HCT116 (cell line): ENCODE data around the gene COBL. TPM values are rescaled to one million over a fixed set of nuclear protein-coding genes. Genes with fewer than 3 reads are reported as not detected.
"Not testable (repeated sequence)": the region's sequence is repeated elsewhere in the genome, so short reads cannot be mapped to it uniquely, and the experiment has no call there.

ENCODE experiments used
- ATAC-seq: fragments of 200-7000 bp; cut with Tn5 transposase; 2 replicates; pipeline ENCODE4 v1.9.1; 2020; ENCODE audit warnings: mild to moderate bottlenecking, moderate library complexity
- BruUV-seq: library from RNA; stranded (reverse); fragments of 400-500 nt; replicated peaks from 2 replicates; lab custom pipeline; 2021; lab: Mats Ljungman, UMichigan
- CTCF ChIA-PET: fragments of 300-600 bp; sonication (Branson Sonifier 250); formaldehyde crosslinking; loops from one replicate; lab custom pipeline; 2021; ENCODE audit warnings: antibody characterized with exemption; lab: Charles Lee
- POLR2A ChIA-PET: fragments of 300-600, 350-600 bp; sonication (Branson Sonifier 250); formaldehyde crosslinking; loops from one replicate; lab custom pipeline; 2021; ENCODE audit warnings: antibody characterized with exemption; lab: Charles Lee
- RAD21 ChIA-PET, 2 experiments: fragments of 300-600 bp; sonication (Branson Sonifier 250); formaldehyde crosslinking; loops; one replicate each; lab custom pipeline; 2023; ENCODE audit warnings: low total read pairs in 2 of 2; ENCODE audit not compliant: uncharacterized antibody in 2 of 2, unreplicated experiment in 2 of 2, low non-redundant PET in 1 of 2; lab: Charles Lee
- DNase-seq: peaks from one replicate; pipeline ENCODE4 v3.0.0-alpha.2; 2010; ENCODE audit warnings: low read depth, low spot score
- H2AFZ ChIP-seq: fragments of 200-600 bp; shearing (Covaris generic), sonication (generic); 2 replicates; pipeline ENCODE4 v1.6.1; 2017; ENCODE audit warnings: low read depth, mixed run types, mixed read lengths, antibody characterized with exemption, low read length; ENCODE audit not compliant: poor library complexity, severe bottlenecking
- H3K27ac ChIP-seq: 2 replicates; pipeline ENCODE4 v1.5.1; 2012; ENCODE audit warnings: low read depth, low read length
- H3K27me3 ChIP-seq: fragments of 200-600 bp; sonication (generic); 2 replicates; pipeline ENCODE4 v1.6.1; 2016; ENCODE audit warnings: mixed run types, low read length, mixed read lengths; ENCODE audit not compliant: insufficient read depth
- H3K36me3 ChIP-seq, 2 experiments: fragments of 200-500 bp in 1 of 2; fragments of 200-600 bp in 1 of 2; sonication (Bioruptor generic) in 1 of 2; sonication (generic) in 1 of 2; 2 replicates each; pipeline versions ENCODE4 v1.5.1 to v1.6.1; 2014 to 2016; ENCODE audit warnings: low read length in 2 of 2, inconsistent platforms in 1 of 2, mixed read lengths in 1 of 2, mixed run types in 1 of 2; ENCODE audit not compliant: insufficient read depth in 2 of 2, control insufficient read depth in 1 of 2
- H3K4me1 ChIP-seq, 2 experiments: fragments of 200-600 bp in 1 of 2; sonication (generic) in 1 of 2; 2 replicates each; pipeline versions ENCODE4 v1.5.1 to v1.6.1; 2012 to 2017; ENCODE audit warnings: low read length in 2 of 2, inconsistent platforms in 1 of 2, mild to moderate bottlenecking in 1 of 2, mixed read lengths in 1 of 2, mixed run types in 1 of 2, moderate library complexity in 1 of 2; ENCODE audit not compliant: insufficient read depth in 2 of 2, control insufficient read depth in 1 of 2
- H3K4me2 ChIP-seq: fragments of 200-600 bp; sonication (generic); 2 replicates; pipeline ENCODE4 v1.6.1; 2017; ENCODE audit warnings: mixed run types, low read length, mixed read lengths
- H3K4me3 ChIP-seq, 2 experiments: fragments of 200-600 bp in 1 of 2; sonication (generic) in 1 of 2; replicated peaks in 1 of 2; 2 replicates each; pipeline ENCODE4 v1.5.1; 2011 to 2016; ENCODE audit warnings: low read length in 2 of 2, control low read depth in 1 of 2, low read depth in 1 of 2, mild to moderate bottlenecking in 1 of 2, mixed read lengths in 1 of 2, mixed run types in 1 of 2
- H3K79me2 ChIP-seq: fragments of 200-600 bp; sonication (generic); 2 replicates; pipeline ENCODE4 v1.6.1; 2017; ENCODE audit warnings: mild to moderate bottlenecking, mixed run types, low read length, moderate library complexity, mixed read lengths; ENCODE audit not compliant: insufficient read depth
- H3K9ac ChIP-seq: fragments of 200-600 bp; sonication (generic); 2 replicates; pipeline ENCODE4 v1.6.1; 2016; ENCODE audit warnings: low read length, mixed read lengths
- H3K9me2 ChIP-seq: fragments of 200-600 bp; sonication (generic), shearing (Covaris generic); 2 replicates; pipeline ENCODE4 v1.6.1; 2017; ENCODE audit warnings: mixed run types, mild to moderate bottlenecking, moderate library complexity; ENCODE audit not compliant: insufficient read depth
- H3K9me3 ChIP-seq, 2 experiments: fragments of 200-500 bp in 1 of 2; fragments of 200-600 bp in 1 of 2; sonication (Bioruptor generic) in 1 of 2; sonication (generic) in 1 of 2; 2 replicates each; pipeline ENCODE4 v1.6.1; 2014 to 2017; ENCODE audit warnings: low read length in 2 of 2, mixed read lengths in 2 of 2, inconsistent platforms in 1 of 2, low read depth in 1 of 2, mild to moderate bottlenecking in 1 of 2, mixed run types in 1 of 2, moderate library complexity in 1 of 2; ENCODE audit not compliant: control insufficient read depth in 1 of 2, insufficient read depth in 1 of 2
- H4K20me1 ChIP-seq: fragments of 200-600 bp; sonication (generic), shearing (Covaris generic); 2 replicates; pipeline ENCODE4 v1.6.1; 2017; ENCODE audit warnings: mixed run types, mild to moderate bottlenecking, moderate library complexity; ENCODE audit not compliant: insufficient read depth
- ATF3 ChIP-seq: IDR thresholded peaks from 2 replicates; pipeline ENCODE4 v1.6.1; 2012
- CBX3 ChIP-seq: IDR thresholded peaks from 2 replicates; pipeline ENCODE4 v1.6.1; 2012; ENCODE audit warnings: low read depth
- CEBPB ChIP-seq: IDR thresholded peaks from 2 replicates; pipeline ENCODE4 v1.6.1; 2012; ENCODE audit warnings: low read depth
- CTCF ChIP-seq, 3 experiments: fragments of 200-600 bp in 1 of 3; sonication (generic) in 1 of 3; IDR thresholded peaks in 2 of 3; conservative IDR thresholded peaks in 1 of 3; 2 replicates each; pipeline ENCODE4 v1.5.1; 2012 to 2017; ENCODE audit warnings: low read depth in 2 of 3, low read length in 2 of 3, antibody characterized with exemption in 1 of 3, borderline replicate concordance in 1 of 3, control low read depth in 1 of 3, mild to moderate bottlenecking in 1 of 3, mixed read lengths in 1 of 3, mixed run types in 1 of 3, moderate library complexity in 1 of 3; ENCODE audit not compliant: insufficient read depth in 1 of 3
- ELF1 ChIP-seq: IDR thresholded peaks from 2 replicates; pipeline ENCODE4 v1.6.1; 2012; ENCODE audit warnings: low read depth, borderline replicate concordance
- EZH2 ChIP-seq: fragments of 200-600 bp; sonication (generic); IDR thresholded peaks from 2 replicates; pipeline ENCODE4 v1.6.1; 2017; ENCODE audit warnings: antibody characterized with exemption, mixed run types
- JUND ChIP-seq: IDR thresholded peaks from 2 replicates; pipeline ENCODE4 v1.6.1; 2012
- RAD21 ChIP-seq: IDR thresholded peaks from 2 replicates; pipeline ENCODE4 v1.6.1; 2012; ENCODE audit warnings: low read depth, mild to moderate bottlenecking
- SP1 ChIP-seq: IDR thresholded peaks from 2 replicates; pipeline ENCODE4 v1.6.1; 2012; ENCODE audit warnings: low read depth
- ZNF274 ChIP-seq: fragments of 200-500 bp; sonication (Bioruptor generic); IDR thresholded peaks from 2 replicates; pipeline ENCODE4 v1.6.1; 2014; ENCODE audit warnings: mild to moderate bottlenecking, low read depth, low read length, inconsistent platforms
- intact Hi-C: fragments of 100-400 bp; cut with micrococcal nuclease; formaldehyde crosslinking; loops from 2 replicates; pipeline ENCODE4 v1.10.0; 2022
- total RNA-seq: library from RNA; stranded (reverse); gene quantifications from one replicate; pipeline ENCODE4 v1.2.1, GENCODE V29; 2021; ENCODE audit not compliant: unreplicated experiment

Gene COBL
- total RNA-seq, 1 experiment from 2014 or later: 19.3 TPM

GRCh38 chr7:51000956-51001355 lies 315.7 kb downstream of the COBL start:
- Histone ChIP-seq H3K27me3 (no peaks in the 10 kb centered on the region), H4K20me1 (no peaks in the 10 kb centered on the region), H3K9ac (no peak overlapping the region), H3K4me1 (no peaks in the 10 kb centered on the region), H3K36me3 (no peaks in the 10 kb centered on the region), H3K79me2 (no peaks in the 10 kb centered on the region), H3K4me2 (no peak overlapping the region), H3K9me2 (no peaks in the 10 kb centered on the region), H3K27ac (no peak overlapping the region), H3K9me3 (no peaks in the 10 kb centered on the region), H2AFZ (no peak overlapping the region), H3K4me3 (no peak overlapping the region)
- DNase-seq (no peak), ATAC-seq (peak; percentile 59; the same call in 1 of the 2 replicates)
- intact Hi-C loops: loop anchor here (5.0 kb wide), 1 partner anchor 304 kb away; no protein-coding TSS in a partner anchor
- RAD21 ChIA-PET: no interaction called here
- POLR2A ChIA-PET: no interaction called here
- no TSS peak for BruUV-seq
- no peak for TF ChIP-seq JUND
- no peak for TF ChIP-seq SP1
- peak in 2 of 3 experiments; percentile 6 to 22; a peak in 1 of 6 replicates for TF ChIP-seq CTCF (IDR thresholded peaks at IDR 0.05 in 2 of 3, conservative IDR thresholded peaks at IDR 0.05 in 1 of 3; ENCODE audit: borderline replicate concordance in 1 of 3, insufficient read depth in 1 of 3, low read depth in 2 of 3, low read length in 2 of 3)
- TF ChIP-seq RAD21: peak; percentile 27; the same call in 1 of the 2 replicates
- TF ChIP-seq CEBPB: no peak
- CTCF ChIA-PET: no interaction called here

- TF ChIP-seq ZNF274 (no peak), ELF1 (no peak), CBX3 (no peak), RAD21 (no peak), EZH2 (no peak), ATF3 (no peak), JUND (no peak)
- intact Hi-C loops: no loop called here
- Histone ChIP-seq H2AFZ (no peak overlapping the region), H3K9me3 (no peaks in the 10 kb centered on the region), H3K27me3 (no peaks in the 10 kb centered on the region), H4K20me1 (no peaks in the 10 kb centered on the region), H3K36me3 (no peaks in the 10 kb centered on the region), H3K4me1 (no peaks in the 10 kb centered on the region), H3K79me2 (no peaks in the 10 kb centered on the region), H3K9ac (no peak overlapping the region), H3K27ac (no peak overlapping the region), H3K9me2 (no peaks in the 10 kb centered on the region), H3K4me2 (no peak overlapping the region), H3K4me3 (no peak overlapping the region)
- ChIA-PET CTCF (no interaction called here), RAD21 (no interaction called here), POLR2A (no interaction called here)
- no peak for DNase-seq
- no TSS peak for BruUV-seq
- no peak for ATAC-seq
These were observed 321.8 kb downstream of the COBL start for GRCh38 chr7:50994753-50995319.

GRCh38 chr7:50990214-50990613 lies 326.4 kb downstream of the COBL start:
- H3K79me2 ChIP-seq, H3K27ac ChIP-seq, CTCF ChIA-PET, H3K9me3 ChIP-seq, H4K20me1 ChIP-seq, H3K36me3 ChIP-seq, H3K4me1 ChIP-seq, POLR2A ChIA-PET, H2AFZ ChIP-seq, RAD21 ChIA-PET, BruUV-seq, H3K9ac ChIP-seq, H3K4me2 ChIP-seq, DNase-seq, intact Hi-C loops, ATAC-seq, H3K4me3 ChIP-seq, H3K9me2 ChIP-seq, H3K27me3 ChIP-seq: not testable (repeated sequence)
